H1 (cell line): ENCODE data around the gene LDLRAD1. TPM values are rescaled to one million over a fixed set of nuclear protein-coding genes. Genes with fewer than 3 reads are reported as not detected.

Experiments
- CTCF ChIA-PET: fragments of 300-600 bp; sonication (Branson Sonifier 250); formaldehyde crosslinking; loops from one replicate; lab custom pipeline; 2021; ENCODE audit not compliant: partially characterized antibody; lab: Charles Lee
- POLR2A ChIA-PET: fragments of 300-600 bp; sonication (Branson Sonifier 250); formaldehyde crosslinking; loops from one replicate; lab custom pipeline; 2021; ENCODE audit warnings: inconsistent platforms; ENCODE audit not compliant: partially characterized antibody; lab: Charles Lee
- DNase-seq, 2 experiments: peaks; one replicate each; pipeline versions ENCODE4 v3.0.0 to v3.0.0-alpha.2; 2010 to 2022; ENCODE audit warnings: low spot score in 2 of 2, low read depth in 1 of 2, mixed read lengths in 1 of 2
- FAIRE-seq: peaks from 2 replicates; lab custom pipeline; 2011; peaks lifted over from hg19 to GRCh38; lab: Jason Lieb, UNC
- H2AFZ ChIP-seq: 2 replicates; pipeline ENCODE4 v1.8.1; 2012; ENCODE audit warnings: low read length, inconsistent platforms
- H2AK5ac ChIP-seq: 2 replicates; pipeline ENCODE4 v1.6.1; 2013; ENCODE audit warnings: low read depth, low read length
- H2BK120ac ChIP-seq: replicated peaks from 2 replicates; pipeline ENCODE3; 2013; ENCODE audit warnings: low read depth, low read length, inconsistent platforms
- H2BK12ac ChIP-seq: 2 replicates; pipeline ENCODE4 v1.6.1; 2013; ENCODE audit warnings: low read depth, low read length
- H2BK15ac ChIP-seq: 2 replicates; pipeline ENCODE4 v1.6.1; 2013; ENCODE audit warnings: low read length
- H2BK20ac ChIP-seq: 2 replicates; pipeline ENCODE4 v1.6.1; 2013; ENCODE audit warnings: low read length
- H2BK5ac ChIP-seq: 2 replicates; pipeline ENCODE4 v1.6.1; 2013; ENCODE audit warnings: low read depth, low read length
- H3K14ac ChIP-seq: 2 replicates; pipeline ENCODE4 v1.6.1; 2013; ENCODE audit warnings: inconsistent platforms; ENCODE audit not compliant: insufficient read length
- H3K18ac ChIP-seq: 2 replicates; pipeline ENCODE4 v1.6.1; 2013; ENCODE audit warnings: low read length; ENCODE audit errors: extremely low read depth
- H3K23ac ChIP-seq: 2 replicates; pipeline ENCODE4 v1.6.1; 2013; ENCODE audit warnings: inconsistent platforms; ENCODE audit not compliant: insufficient read length
- H3K23me2 ChIP-seq: 2 replicates; pipeline ENCODE4 v1.6.1; 2013; ENCODE audit warnings: low read depth, low read length
- H3K27ac ChIP-seq: 2 replicates; pipeline ENCODE4 v1.6.1; 2011; ENCODE audit warnings: low read depth, low read length, inconsistent platforms
- H3K27me3 ChIP-seq, 4 experiments: replicated peaks in 1 of 4; 1 replicate in 1 of 4; 2 replicates in 3 of 4; pipeline versions ENCODE4 v1.6.1 to v1.8.1; 2011 to 2013; ENCODE audit warnings: low read length in 3 of 4, mild to moderate bottlenecking in 3 of 4, inconsistent platforms in 2 of 4, mixed read lengths in 2 of 4, moderate library complexity in 1 of 4; ENCODE audit not compliant: control insufficient read depth in 3 of 4, insufficient read depth in 3 of 4; ENCODE audit errors: extremely low read depth in 1 of 4
- H3K36me3 ChIP-seq, 4 experiments: 2 replicates each; pipeline versions ENCODE4 v1.6.1 to v1.8.1; 2011 to 2013; ENCODE audit warnings: mild to moderate bottlenecking in 4 of 4, low read length in 3 of 4, moderate library complexity in 2 of 4, control low read depth in 1 of 4, inconsistent platforms in 1 of 4; ENCODE audit not compliant: insufficient read depth in 4 of 4, control insufficient read depth in 2 of 4
- H3K4ac ChIP-seq: replicated peaks from 2 replicates; pipeline ENCODE3; 2013; ENCODE audit warnings: low read length, low read depth, mixed read lengths, inconsistent platforms; ENCODE audit not compliant: insufficient read length
- H3K4me1 ChIP-seq, 4 experiments: replicated peaks in 1 of 4; 1 replicate in 1 of 4; 2 replicates in 3 of 4; pipeline versions ENCODE4 v1.6.1 to v1.8.1; 2011 to 2013; ENCODE audit warnings: low read length in 3 of 4, inconsistent platforms in 2 of 4, mixed read lengths in 1 of 4; ENCODE audit not compliant: insufficient read depth in 4 of 4, control insufficient read depth in 3 of 4
- H3K4me2 ChIP-seq, 2 experiments: 2 replicates each; pipeline versions ENCODE4 v1.6.1 to v1.8.1; 2011 to 2013; ENCODE audit warnings: low read depth in 2 of 2, low read length in 2 of 2, control low read depth in 1 of 2, inconsistent platforms in 1 of 2, mild to moderate bottlenecking in 1 of 2; ENCODE audit not compliant: insufficient read depth in 1 of 2
- H3K4me3 ChIP-seq, 4 experiments: fragments of 200-600, 300-600 bp in 1 of 4; sonication (generic), shearing (Covaris generic), sonication (Bioruptor Twin) in 1 of 4; 2 replicates each; pipeline versions ENCODE4 v1.5.1 to v1.8.1; 2011 to 2016; ENCODE audit warnings: low read length in 4 of 4, low read depth in 3 of 4, control low read depth in 2 of 4, inconsistent platforms in 2 of 4, mild to moderate bottlenecking in 2 of 4, mixed read lengths in 1 of 4, moderate library complexity in 1 of 4; ENCODE audit not compliant: insufficient read depth in 2 of 4; ENCODE audit errors: extremely low read depth in 1 of 4
- H3K56ac ChIP-seq: replicated peaks from 2 replicates; pipeline ENCODE3; 2013; ENCODE audit warnings: low read depth, mild to moderate bottlenecking, mixed read lengths, low read length, inconsistent platforms; ENCODE audit not compliant: insufficient read length
- H3K79me1 ChIP-seq: 2 replicates; pipeline ENCODE4 v1.6.1; 2013; ENCODE audit warnings: low read depth, low read length, control low read depth
- H3K79me2 ChIP-seq, 2 experiments: 2 replicates each; pipeline versions ENCODE4 v1.6.1 to v1.8.1; 2012 to 2013; ENCODE audit warnings: low read length in 2 of 2, mild to moderate bottlenecking in 2 of 2, inconsistent platforms in 1 of 2; ENCODE audit not compliant: insufficient read depth in 2 of 2, control insufficient read depth in 1 of 2
- H3K9ac ChIP-seq, 4 experiments: replicated peaks in 1 of 4; 1 replicate in 1 of 4; 2 replicates in 3 of 4; pipeline versions ENCODE4 v1.6.1 to v1.8.1; 2011 to 2013; ENCODE audit warnings: low read depth in 3 of 4, low read length in 3 of 4, control low read depth in 2 of 4, mild to moderate bottlenecking in 2 of 4, moderate library complexity in 2 of 4, inconsistent platforms in 1 of 4; ENCODE audit errors: extremely low read depth in 1 of 4
- H3K9me3 ChIP-seq, 2 experiments: 2 replicates each; pipeline versions ENCODE4 v1.6.1 to v1.8.1; 2012 to 2013; ENCODE audit warnings: mild to moderate bottlenecking in 2 of 2, moderate library complexity in 2 of 2, control low read depth in 1 of 2, inconsistent platforms in 1 of 2, low read depth in 1 of 2, low read length in 1 of 2, mixed read lengths in 1 of 2; ENCODE audit not compliant: insufficient read depth in 2 of 2
- H4K20me1 ChIP-seq, 2 experiments: replicated peaks in 1 of 2; 2 replicates each; pipeline versions ENCODE3 to v1.8.1; 2011 to 2013; ENCODE audit warnings: inconsistent platforms in 2 of 2, low read length in 2 of 2, mild to moderate bottlenecking in 1 of 2; ENCODE audit not compliant: insufficient read depth in 2 of 2, control insufficient read depth in 1 of 2
- H4K5ac ChIP-seq: 2 replicates; pipeline ENCODE4 v1.6.1; 2013; ENCODE audit warnings: low read length, low read depth, mixed read lengths, inconsistent platforms; ENCODE audit not compliant: insufficient read length
- H4K8ac ChIP-seq: 2 replicates; pipeline ENCODE4 v1.8.0; 2013; ENCODE audit warnings: mild to moderate bottlenecking, moderate library complexity, low read length, inconsistent platforms; ENCODE audit not compliant: insufficient read depth; ENCODE audit errors: extremely low read depth
- H4K91ac ChIP-seq: replicated peaks from 2 replicates; pipeline ENCODE3; 2013; ENCODE audit warnings: low read length, mixed read lengths, inconsistent platforms; ENCODE audit not compliant: insufficient read length
- CHD1 ChIP-seq: IDR thresholded peaks from 2 replicates; pipeline ENCODE4 v1.6.1; 2012; ENCODE audit warnings: low read depth, low read length, improper control_type of control experiment
- JUN ChIP-seq: IDR thresholded peaks from 2 replicates; pipeline ENCODE4 v1.6.1; 2011; ENCODE audit warnings: low read depth, mild to moderate bottlenecking, improper control_type of control experiment, low read length
- KDM1A ChIP-seq: fragments of 200-600, 300-600 bp; sonication (generic); IDR thresholded peaks from 2 replicates; pipeline ENCODE4 v1.7.1; 2016; ENCODE audit warnings: mild to moderate bottlenecking, low read length, borderline replicate concordance
- POLR2A ChIP-seq, 2 experiments: IDR thresholded peaks; 1 replicate in 1 of 2; 2 replicates in 1 of 2; pipeline ENCODE4 v1.6.1; 2011; ENCODE audit warnings: low read depth in 2 of 2, low read length in 2 of 2, mild to moderate bottlenecking in 2 of 2; ENCODE audit errors: control extremely low read depth in 1 of 2
- RXRA ChIP-seq: IDR thresholded peaks from 2 replicates; pipeline ENCODE4 v1.6.1; 2011; ENCODE audit warnings: low read depth, mild to moderate bottlenecking, low read length, moderate library complexity; ENCODE audit not compliant: insufficient read depth
- SP4 ChIP-seq: IDR thresholded peaks from 2 replicates; pipeline ENCODE4 v1.6.1; 2012; ENCODE audit warnings: low read length, inconsistent platforms
- SUZ12 ChIP-seq: fragments of 200-600 bp; sonication (generic); IDR thresholded peaks from 2 replicates; pipeline ENCODE4 v1.6.1; 2012; ENCODE audit warnings: mild to moderate bottlenecking, inconsistent platforms, low read length, moderate library complexity, mixed read lengths
- WGBS, 2 experiments: shearing (Covaris generic) in 1 of 2; methylation state at CpG; one replicate each; pipeline versions ENCODE4 v1.1.6 to v1.1.7; 2013 to 2015; ENCODE audit warnings: low lambda C conversion rate in 2 of 2, mixed read lengths in 2 of 2, inconsistent platforms in 1 of 2, low coverage in 1 of 2, missing lambda C conversion rate in 1 of 2; ENCODE audit not compliant: insufficient replicate concordance in 2 of 2, insufficient coverage in 1 of 2, insufficient read length in 1 of 2; ENCODE audit errors: extremely low coverage in 1 of 2, missing lambda C conversion rate in 1 of 2; 5-methylcytosine and 5-hydroxymethylcytosine counted together
- polyA plus RNA-seq, 7 experiments: library from polyadenylated mRNA; depleted of rRNA in 3 of 7; stranded (reverse) in 5 of 7; unstranded in 2 of 7; fragments of >200 nt in 5 of 7; fragments of 200-250 nt in 2 of 7; gene quantifications; 1 replicate in 5 of 7; 2 replicates in 1 of 7; 4 replicates in 1 of 7; pipeline versions ENCODE4 v1.2.1 to v1.2.3, GENCODE V29; 2011 to 2013; ENCODE audit warnings: missing spikeins in 2 of 7, mixed read lengths in 2 of 7
- total RNA-seq: library from RNA; stranded (reverse); fragmentation: NEBNext Ultra II Directional; extraction: Animal tissue kit (Norgen Biotek cat#: 25700); gene quantifications from 2 replicates; pipeline ENCODE4 v1.2.1, GENCODE V29; 2021
- TF ChIP-seq, protein P1 (sequence below): IDR thresholded peaks from 2 replicates; pipeline ENCODE4 v1.6.1; 2011; ENCODE audit warnings: low read depth, mild to moderate bottlenecking, low read length; ENCODE audit not compliant: insufficient read depth

The LDLRAD1 gene
- total and polyA plus RNA-seq, 2 of the 8 experiments (the other 6 are each of a cell fraction or from before 2014, with no cell fraction given): not detected

DNA sequence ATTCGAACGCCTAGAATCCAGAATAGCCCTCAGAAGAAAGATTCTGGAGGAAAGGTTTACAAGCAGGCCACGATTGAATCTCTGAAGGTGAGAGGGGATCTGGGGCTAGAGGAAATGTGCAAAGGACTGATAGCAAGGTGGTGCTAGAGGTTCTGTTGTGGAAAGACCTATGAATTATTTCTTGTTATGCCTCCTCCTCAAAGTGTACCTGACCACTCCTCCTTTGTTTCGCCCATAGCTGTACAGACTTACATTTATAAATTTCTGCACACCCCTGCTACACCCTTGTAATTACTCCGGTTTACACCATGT, 36.4 kb upstream of the LDLRAD1 start:
- ChIA-PET POLR2A (interaction anchor here (0.7 kb wide), 1 partner anchor 146 kb away, joined by 3 read pairs; the partner anchor contains the start of genes CYB5RL and MRPL37), CTCF (interaction anchor here (1.3 to 1.4 kb wide), 3 partner anchors 17 to 30 kb away, joined by 3 to 5 read pairs (median 3); no protein-coding TSS in a partner anchor)
- H2AFZ ChIP-seq: no peak overlapping the region
- H4K8ac ChIP-seq: no peak overlapping the region
- no peak overlapping the region for H4K91ac ChIP-seq
- H3K79me1 ChIP-seq: peaks cover 2% of the 10 kb centered on the region; the same call in 1 of the 2 replicates
- no peaks in the 10 kb centered on the region for H4K20me1 ChIP-seq
- no peak overlapping the region for H3K27ac ChIP-seq
- DNase-seq (no peak), FAIRE-seq (no peak)
- no peak overlapping the region for H2BK15ac ChIP-seq
- no peak overlapping the region for H2AK5ac ChIP-seq
- no peak overlapping the region for H2BK20ac ChIP-seq
- H3K4me3 ChIP-seq: peak overlapping the region; percentile 72 to 96 (median 81); a peak in 5 of 8 replicates
- no peaks in the 10 kb centered on the region for H3K36me3 ChIP-seq
- H2BK120ac ChIP-seq: no peak overlapping the region
- H2BK5ac ChIP-seq: no peak overlapping the region
- no peak overlapping the region for H3K18ac ChIP-seq
- H3K4ac ChIP-seq: no peak overlapping the region
- H3K79me2 ChIP-seq: peaks cover 7 to 30% of the 10 kb centered on the region in 2 experiments; a peak in 3 of 4 replicates
- no peaks in the 10 kb centered on the region for H3K27me3 ChIP-seq
- no peak overlapping the region for H2BK12ac ChIP-seq
- peak overlapping the region; percentile 75 to 79 for H3K4me2 ChIP-seq
- peak overlapping the region; percentile 56 for H3K56ac ChIP-seq
- H3K9me3 ChIP-seq: no peaks in the 10 kb centered on the region
- H3K4me1 ChIP-seq: peaks cover 0 to 5% (median 3%) of the 10 kb centered on the region in 4 experiments; a peak in 4 of 7 replicates
- peak overlapping the region in 1 of 4 experiments; percentile 7; a peak in 1 of 7 replicates for H3K9ac ChIP-seq
- no peak overlapping the region for H3K23ac ChIP-seq
- H4K5ac ChIP-seq: no peak overlapping the region
- TF ChIP-seq CHD1 (no peak), SP4 (no peak), POLR2A (IDR thresholded peaks at IDR 0.05; ENCODE audit: control extremely low read depth in 1 of 2, low read depth in 2 of 2, low read length in 2 of 2) (no peak), SUZ12 (no peak), KDM1A (no peak), RXRA (no peak), JUN (no peak)
- TF ChIP-seq, protein P1, sequence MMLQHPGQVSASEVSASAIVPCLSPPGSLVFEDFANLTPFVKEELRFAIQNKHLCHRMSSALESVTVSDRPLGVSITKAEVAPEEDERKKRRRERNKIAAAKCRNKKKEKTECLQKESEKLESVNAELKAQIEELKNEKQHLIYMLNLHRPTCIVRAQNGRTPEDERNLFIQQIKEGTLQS: no peak
- no peak overlapping the region for H3K14ac ChIP-seq
- H3K23me2 ChIP-seq: no peaks in the 10 kb centered on the region
- WGBS, 2 experiments: 82% methylated on average over 5 of the region's 5 CpGs; no CpG with 5 or more reads in 1 of the 2 experiments
